ENCODE measurements around the gene VTN.

DNA sequence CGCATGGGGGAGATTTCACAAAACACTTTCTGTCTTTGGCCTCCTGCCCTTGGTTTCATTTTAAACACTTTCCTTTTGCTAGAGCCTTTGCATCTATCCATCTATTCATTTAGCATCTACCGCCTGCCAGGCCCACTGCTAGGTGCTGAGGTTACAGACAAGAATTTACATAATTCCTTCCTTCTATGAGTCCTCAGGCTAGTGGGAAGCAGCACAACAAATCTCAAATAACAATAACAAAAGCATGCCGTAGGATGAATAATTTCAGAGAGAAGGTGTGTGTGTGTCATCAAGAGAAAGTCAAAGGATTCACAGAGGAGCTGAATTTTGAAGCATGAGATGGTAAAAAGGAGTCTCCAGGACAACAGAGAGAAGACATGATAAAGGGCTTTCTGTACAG is 42.0 kb upstream of the VTN start:
- TF ChIP-seq, protein P1, sequence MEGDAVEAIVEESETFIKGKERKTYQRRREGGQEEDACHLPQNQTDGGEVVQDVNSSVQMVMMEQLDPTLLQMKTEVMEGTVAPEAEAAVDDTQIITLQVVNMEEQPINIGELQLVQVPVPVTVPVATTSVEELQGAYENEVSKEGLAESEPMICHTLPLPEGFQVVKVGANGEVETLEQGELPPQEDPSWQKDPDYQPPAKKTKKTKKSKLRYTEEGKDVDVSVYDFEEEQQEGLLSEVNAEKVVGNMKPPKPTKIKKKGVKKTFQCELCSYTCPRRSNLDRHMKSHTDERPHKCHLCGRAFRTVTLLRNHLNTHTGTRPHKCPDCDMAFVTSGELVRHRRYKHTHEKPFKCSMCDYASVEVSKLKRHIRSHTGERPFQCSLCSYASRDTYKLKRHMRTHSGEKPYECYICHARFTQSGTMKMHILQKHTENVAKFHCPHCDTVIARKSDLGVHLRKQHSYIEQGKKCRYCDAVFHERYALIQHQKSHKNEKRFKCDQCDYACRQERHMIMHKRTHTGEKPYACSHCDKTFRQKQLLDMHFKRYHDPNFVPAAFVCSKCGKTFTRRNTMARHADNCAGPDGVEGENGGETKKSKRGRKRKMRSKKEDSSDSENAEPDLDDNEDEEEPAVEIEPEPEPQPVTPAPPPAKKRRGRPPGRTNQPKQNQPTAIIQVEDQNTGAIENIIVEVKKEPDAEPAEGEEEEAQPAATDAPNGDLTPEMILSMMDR (IDR thresholded peaks at IDR 0.05): no peak
- TF ChIP-seq POLR2A (IDR thresholded peaks at IDR 0.05): no peak

Data from vagina (tissue), 2 donors.